ENCODE results near the gene ATG4B.
"Not testable (repeated sequence)": the region's sequence is repeated elsewhere in the genome, so short reads cannot be mapped to it uniquely, and the experiment has no call there.

Gene ATG4B

GRCh38 chr2:241640165-241640795 is 2.8 kb downstream of the ATG4B start:
- no peak for DNase-seq

- no peak for DNase-seq
Observed at GRCh38 chr2:241641631-241642030, 4.1 kb downstream of the ATG4B start.

DNA sequence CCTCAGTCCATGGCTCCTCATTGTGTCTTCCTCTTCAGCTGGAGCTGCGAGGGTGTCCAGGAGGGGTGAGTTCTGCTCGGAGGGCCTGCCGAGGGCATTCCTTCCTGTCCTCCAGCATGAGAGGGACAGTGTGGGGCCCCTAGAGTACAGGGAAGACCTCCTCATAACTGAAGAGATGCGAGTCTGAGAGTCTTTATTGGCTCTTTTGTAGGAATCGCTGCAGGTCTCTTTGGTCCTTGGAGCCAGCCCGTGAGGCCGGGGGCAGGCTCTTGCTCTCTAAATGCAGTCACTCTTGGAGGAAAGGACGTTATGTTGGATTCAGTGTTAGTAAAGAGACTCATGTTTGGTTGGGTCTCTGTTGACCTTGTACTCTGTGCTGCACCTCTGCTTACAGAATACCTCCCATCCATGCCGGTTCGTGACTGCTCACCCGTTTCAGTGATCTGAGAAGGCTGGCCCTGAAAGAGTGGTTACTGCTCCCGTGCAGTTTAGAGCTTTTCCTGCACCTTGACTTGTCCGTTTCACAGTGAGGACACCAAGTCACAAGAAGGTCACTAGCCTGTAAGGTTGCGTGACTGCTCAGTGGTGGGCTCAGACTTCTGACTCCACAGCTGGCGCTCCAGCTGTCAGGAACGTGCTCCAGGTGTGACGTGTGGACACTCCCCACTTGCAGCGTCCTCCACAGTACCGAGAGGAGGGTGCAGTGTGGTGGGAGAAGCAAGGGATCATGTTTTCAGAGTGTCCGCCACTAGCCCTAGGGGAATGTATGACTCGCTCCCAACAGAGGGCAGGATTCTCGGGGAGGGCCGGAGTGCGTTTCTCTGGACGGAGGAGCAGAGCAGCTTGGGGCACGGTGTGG is 7.8 kb downstream of the ATG4B start:
- DNase-seq, result no peak

- no peak for DNase-seq
Observed at GRCh38 chr2:241645915-241646645, 8.6 kb downstream of the ATG4B start.

DNA sequence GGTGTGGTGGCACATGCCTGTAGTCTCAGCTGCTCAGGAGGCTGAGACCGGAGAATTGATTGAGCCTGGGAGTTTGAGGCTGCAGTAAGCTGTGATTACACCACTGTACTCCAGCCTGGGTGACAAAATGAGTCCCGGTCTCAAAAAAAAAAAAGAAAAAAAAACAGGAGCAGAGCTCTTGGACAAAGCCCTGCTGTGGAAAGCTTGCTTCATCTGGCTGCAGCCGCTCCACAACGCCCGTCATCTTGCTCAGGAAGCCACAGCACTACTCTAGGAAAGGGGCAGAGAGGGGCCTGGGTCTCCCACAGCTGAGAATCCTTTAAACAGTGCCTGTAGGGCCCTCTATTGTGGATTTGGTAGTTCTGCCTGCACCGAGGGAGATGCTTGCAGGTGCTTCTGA is 11.0 kb downstream of the ATG4B start:
- no peak for DNase-seq

DNA sequence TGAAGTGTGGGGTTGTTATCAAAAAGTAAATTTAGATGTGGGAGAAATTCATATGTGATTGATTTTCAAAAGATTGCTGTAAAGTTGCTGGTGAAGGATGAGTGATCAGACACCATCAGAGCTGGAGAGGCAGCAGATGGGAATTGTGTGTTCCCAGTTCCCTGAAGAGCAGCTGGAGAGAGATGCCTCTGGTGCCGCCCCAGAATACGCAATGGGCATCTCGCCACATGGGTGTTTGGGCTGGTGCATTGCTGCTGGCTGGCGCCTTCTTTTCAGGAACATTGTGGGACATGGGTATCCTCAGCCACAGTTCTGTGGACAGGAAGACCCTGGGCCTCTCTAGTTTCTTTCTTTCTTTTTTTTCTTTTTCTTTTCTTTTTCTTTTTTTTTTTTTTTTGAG is 11.9 kb downstream of the ATG4B start:
- DNase-seq, result no peak

GRCh38 chr2:241649927-241650326 is 12.4 kb downstream of the ATG4B start:
- no peak for DNase-seq

GRCh38 chr2:241652142-241652541 is 14.6 kb downstream of the ATG4B start:
- no peak for DNase-seq

DNA sequence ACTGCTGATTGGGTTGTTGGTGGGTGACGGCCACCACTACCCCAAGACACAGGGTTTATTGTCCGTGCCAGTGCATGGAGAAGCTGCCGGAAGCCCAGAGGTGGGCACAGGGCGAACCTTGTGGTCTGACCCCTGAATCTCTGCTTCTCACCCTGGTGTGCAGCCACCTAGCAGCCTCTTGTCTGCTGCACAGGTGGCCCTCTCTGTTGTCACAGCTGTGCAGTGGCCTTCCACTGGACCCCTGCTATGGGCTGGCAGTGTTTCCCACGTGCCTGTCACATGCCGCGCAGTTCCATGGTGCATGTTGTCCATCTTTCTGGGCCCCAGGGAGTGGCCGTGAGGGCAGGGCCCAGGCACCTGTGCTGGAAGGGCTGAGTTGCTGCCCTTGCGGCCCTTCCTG is 15.2 kb downstream of the ATG4B start:
- DNase-seq, result no peak

- no peak for DNase-seq
Observed at GRCh38 chr2:241653210-241653750, 15.8 kb downstream of the ATG4B start.

- DNase-seq, result no peak
Observed at GRCh38 chr2:241654551-241654950, 17.1 kb downstream of the ATG4B start.

DNA sequence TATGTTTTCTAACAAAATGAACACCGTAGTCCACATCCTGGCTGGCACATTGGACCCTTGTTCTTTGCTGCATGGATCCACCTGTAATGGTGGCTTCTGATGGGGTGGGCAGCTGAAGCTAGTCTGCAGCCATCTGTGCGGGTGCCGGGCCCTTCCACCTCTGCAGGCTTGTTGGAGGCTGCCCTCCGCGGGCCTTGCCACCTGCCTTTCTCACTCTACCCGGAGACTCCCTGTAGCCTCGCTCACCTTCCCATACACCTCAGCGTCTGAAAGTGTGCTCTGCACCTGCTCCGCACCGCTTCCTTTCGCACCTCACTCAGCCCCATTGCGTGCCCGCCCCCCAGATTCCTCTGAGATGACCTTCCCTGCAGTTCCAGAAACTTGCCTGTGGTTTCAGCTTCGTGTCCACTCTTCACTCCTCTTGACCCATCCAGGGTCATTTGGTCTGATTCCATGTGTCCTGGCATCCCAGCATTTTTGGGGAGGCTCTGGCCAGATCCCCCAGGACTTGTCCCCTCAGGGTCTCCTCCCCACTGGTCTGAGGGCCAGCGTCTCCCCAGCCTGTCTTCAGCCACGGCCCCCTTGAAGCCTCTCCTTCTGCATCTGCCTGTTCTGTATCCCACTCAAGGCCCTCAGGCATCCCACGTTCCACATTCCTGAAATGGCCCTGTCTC is 18.2 kb downstream of the ATG4B start:
- DNase-seq, result no peak

DNA sequence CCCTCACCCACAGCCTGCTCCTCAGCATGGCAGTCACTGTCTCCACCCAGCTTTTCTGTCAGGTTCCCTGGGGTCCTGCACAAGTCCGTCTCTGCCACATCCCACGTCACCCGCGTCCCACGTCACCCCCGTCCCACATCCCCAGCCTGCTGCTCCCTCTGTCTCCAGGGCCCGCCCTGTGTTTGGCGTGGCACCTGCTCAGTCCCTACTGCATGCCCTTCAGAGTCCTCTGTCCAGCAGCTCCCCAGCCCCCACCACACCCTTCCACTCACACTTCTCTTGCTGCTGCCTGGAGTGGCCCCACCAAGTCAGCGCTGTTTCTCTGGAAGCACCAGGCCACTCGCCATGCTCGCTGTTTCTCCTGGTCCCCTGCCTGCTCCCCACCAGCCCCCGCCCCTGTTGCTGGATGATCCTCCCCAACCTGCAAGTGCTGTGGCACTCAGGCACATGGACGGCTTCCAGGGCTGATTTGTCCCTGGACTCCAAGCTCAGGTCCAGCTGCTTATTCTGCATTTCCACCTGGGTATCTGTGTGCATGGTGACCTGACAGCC is 18.8 kb downstream of the ATG4B start:
- no peak for DNase-seq

DNA sequence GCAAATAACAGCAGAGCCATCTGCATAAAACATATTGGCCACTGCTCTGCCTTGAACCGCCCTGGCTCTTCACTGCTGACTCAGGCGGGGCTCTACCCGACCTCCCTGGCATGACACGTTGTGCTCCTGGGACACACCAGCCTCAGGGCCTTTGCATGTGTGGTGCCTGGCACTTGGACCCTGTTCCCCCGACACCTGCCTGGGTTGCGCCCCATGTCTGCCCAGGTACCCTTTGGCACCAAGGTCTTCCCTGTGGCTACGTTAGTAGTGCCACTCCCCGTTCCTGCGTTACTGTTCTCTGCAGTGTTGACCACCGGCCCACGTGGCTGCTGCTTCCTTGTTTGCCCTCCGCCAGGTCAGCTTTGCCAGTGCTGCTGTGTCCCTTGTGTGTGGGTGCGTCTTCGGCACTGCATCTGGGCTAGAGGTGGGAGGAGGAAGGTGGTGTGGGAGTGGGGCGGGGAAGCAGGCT is 20.3 kb downstream of the ATG4B start:
- no peak for DNase-seq

DNA sequence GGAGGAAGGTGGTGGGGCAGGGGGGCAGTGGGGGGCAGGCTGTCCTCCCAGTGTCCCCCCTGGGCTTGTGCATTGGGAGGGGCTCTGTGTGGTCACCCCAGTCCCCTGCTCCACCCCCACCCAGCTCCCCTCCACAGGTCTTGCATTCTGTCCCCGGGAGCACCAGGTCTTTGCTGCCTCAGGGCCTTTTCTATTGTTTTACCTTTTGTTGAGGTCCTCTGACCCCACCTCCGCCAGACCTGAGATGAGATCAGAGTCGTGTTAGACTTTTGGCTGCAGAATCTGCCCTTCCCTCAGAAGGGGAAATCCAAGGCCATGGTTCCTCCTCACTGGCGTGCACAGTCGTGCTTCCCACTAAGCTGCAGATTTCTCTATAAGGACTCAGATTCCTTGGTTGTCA is 20.8 kb downstream of the ATG4B start:
- no peak for DNase-seq

GRCh38 chr2:241659150-241659739 is 21.8 kb downstream of the ATG4B start:
- peak; percentile 37 for DNase-seq

DNA sequence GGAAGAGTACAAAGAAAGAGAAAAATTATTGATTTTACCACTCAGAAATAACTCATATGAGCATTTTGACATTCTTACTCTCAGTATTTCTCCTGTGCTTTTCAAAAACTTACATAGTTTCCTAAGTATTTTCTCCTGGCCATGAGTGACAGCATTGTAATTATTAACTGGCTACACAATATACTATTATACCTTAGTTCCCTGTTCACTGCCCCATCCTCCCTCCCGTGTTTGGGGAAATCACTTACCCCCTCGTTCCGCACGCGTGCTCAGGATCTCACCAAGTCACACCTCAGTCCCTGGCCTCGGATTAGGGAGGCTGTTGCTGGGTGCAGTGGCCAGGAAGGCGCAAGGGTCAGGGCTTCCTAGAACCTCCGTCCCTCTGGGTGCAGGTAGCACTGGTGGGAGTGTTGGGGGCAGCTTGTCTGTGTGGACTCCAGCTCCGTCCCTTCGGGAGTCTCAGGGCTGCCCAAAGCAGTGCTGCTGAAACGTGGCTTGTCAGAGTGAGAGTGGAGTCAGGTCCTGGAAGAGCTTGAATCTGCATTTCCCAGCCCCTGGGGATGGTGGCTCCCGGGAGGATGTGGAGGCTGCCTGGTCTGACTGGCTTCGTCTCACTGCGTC is 23.2 kb downstream of the ATG4B start:
- DNase-seq, result no peak

DNA sequence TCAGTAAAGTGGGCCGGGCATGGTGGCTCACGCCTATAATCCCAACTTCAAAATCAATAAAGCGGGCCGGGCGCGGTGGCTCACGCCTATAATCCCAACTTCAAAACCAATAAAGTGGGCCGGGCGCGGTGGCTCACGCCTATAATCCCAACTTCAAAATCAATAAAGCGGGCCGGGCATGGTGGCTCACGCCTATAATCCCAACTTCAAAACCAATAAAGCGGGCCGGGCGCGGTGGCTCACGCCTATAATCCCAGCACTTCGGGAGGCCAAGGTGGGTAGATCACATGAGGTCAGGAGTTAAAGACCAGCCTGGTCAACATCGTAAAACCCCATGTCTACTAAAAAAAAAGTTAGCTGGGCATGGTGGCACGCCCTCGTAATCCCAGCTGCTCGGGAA is 25.2 kb downstream of the ATG4B start:
- DNase-seq, result not testable (repeated sequence)

- DNase-seq, result no peak
Observed at GRCh38 chr2:241665731-241666440, 28.4 kb downstream of the ATG4B start.

GRCh38 chr2:241666627-241667400 is 29.3 kb downstream of the ATG4B start:
- no peak for DNase-seq
